HL-60 (cell line): Measurements from ENCODE around the gene VIPR2.

Experiments
- DNase-seq, 2 experiments: peaks; one replicate each; pipeline ENCODE4 v3.0.0-alpha.2; 2010 to 2020; ENCODE audit warnings: low read depth in 1 of 2, low spot score in 1 of 2
- H3K27ac ChIP-seq: fragments of 250-450 bp; sonication (Bioruptor Pico); replicated peaks from 2 replicates; pipeline ENCODE4 v1.5.1; 2020; ENCODE audit warnings: mild to moderate bottlenecking, moderate library complexity
- H3K27me3 ChIP-seq: fragments of 250-450 bp; sonication (Bioruptor Pico); 2 replicates; pipeline ENCODE4 v1.5.1; 2021; ENCODE audit warnings: mild to moderate bottlenecking, moderate library complexity; ENCODE audit not compliant: insufficient read depth, poor library complexity, severe bottlenecking
- H3K4me3 ChIP-seq: replicated peaks from 2 replicates; pipeline ENCODE4 v1.5.1; 2011; ENCODE audit warnings: mild to moderate bottlenecking, control low read depth, low read length; ENCODE audit not compliant: insufficient read depth
- CTCF ChIP-seq: IDR thresholded peaks from one replicate; pipeline ENCODE4 v1.5.1; 2011; ENCODE audit warnings: low read length, control low read depth, inconsistent platforms; ENCODE audit not compliant: insufficient read depth
- GABPA ChIP-seq: IDR thresholded peaks from 2 replicates; pipeline ENCODE4 v1.6.1; 2012; ENCODE audit warnings: low read depth
- POLR2AphosphoS5 ChIP-seq: IDR thresholded peaks from 2 replicates; pipeline ENCODE4 v1.6.1; 2012; ENCODE audit warnings: low read depth
- SPI1 ChIP-seq: IDR thresholded peaks from 2 replicates; pipeline ENCODE4 v1.6.1; 2012; ENCODE audit warnings: low read depth, mild to moderate bottlenecking, borderline replicate concordance
- TF ChIP-seq, protein P1 (sequence below): IDR thresholded peaks from 2 replicates; pipeline ENCODE4 v1.6.1; 2012; ENCODE audit warnings: low read depth; ENCODE audit not compliant: insufficient replicate concordance

VIPR2 gene

GRCh38 chr7:159192013-159192412, 47.3 kb upstream of the VIPR2 start:
- H3K27ac ChIP-seq, result no peak overlapping the region
- no peak for DNase-seq
- H3K4me3 ChIP-seq, result no peak overlapping the region
- no peaks in the 10 kb centered on the region for H3K27me3 ChIP-seq
- TF ChIP-seq, protein P1, sequence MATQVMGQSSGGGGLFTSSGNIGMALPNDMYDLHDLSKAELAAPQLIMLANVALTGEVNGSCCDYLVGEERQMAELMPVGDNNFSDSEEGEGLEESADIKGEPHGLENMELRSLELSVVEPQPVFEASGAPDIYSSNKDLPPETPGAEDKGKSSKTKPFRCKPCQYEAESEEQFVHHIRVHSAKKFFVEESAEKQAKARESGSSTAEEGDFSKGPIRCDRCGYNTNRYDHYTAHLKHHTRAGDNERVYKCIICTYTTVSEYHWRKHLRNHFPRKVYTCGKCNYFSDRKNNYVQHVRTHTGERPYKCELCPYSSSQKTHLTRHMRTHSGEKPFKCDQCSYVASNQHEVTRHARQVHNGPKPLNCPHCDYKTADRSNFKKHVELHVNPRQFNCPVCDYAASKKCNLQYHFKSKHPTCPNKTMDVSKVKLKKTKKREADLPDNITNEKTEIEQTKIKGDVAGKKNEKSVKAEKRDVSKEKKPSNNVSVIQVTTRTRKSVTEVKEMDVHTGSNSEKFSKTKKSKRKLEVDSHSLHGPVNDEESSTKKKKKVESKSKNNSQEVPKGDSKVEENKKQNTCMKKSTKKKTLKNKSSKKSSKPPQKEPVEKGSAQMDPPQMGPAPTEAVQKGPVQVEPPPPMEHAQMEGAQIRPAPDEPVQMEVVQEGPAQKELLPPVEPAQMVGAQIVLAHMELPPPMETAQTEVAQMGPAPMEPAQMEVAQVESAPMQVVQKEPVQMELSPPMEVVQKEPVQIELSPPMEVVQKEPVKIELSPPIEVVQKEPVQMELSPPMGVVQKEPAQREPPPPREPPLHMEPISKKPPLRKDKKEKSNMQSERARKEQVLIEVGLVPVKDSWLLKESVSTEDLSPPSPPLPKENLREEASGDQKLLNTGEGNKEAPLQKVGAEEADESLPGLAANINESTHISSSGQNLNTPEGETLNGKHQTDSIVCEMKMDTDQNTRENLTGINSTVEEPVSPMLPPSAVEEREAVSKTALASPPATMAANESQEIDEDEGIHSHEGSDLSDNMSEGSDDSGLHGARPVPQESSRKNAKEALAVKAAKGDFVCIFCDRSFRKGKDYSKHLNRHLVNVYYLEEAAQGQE, result no peak
- TF ChIP-seq GABPA (no peak), SPI1 (no peak), CTCF (no peak), POLR2AphosphoS5 (no peak)

DNA sequence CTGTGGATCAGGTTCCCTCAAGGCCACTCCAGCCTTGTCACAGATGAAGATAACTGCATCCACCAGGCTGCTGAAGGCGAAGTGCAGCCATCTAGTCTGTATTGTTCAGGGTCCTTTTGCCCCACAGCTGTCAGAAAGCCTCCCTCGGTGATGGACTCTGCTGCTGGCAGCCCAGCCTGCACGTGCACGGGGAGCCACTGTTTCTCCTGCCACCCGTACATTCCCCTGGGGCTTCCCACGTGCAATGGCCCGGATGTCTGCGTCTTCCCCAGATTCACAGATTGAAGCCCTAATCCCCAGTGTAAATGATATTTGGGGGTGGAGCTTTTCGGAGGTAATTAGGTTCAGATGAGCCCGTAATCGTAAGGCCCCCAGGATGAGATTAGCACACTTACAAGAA, 46.6 kb upstream of the VIPR2 start:
- no peak overlapping the region for H3K4me3 ChIP-seq

GRCh38 chr7:159188011-159188410, 43.3 kb upstream of the VIPR2 start:
- Histone ChIP-seq H3K4me3 (no peak overlapping the region), H3K27me3 (no peaks in the 10 kb centered on the region), H3K27ac (no peak overlapping the region)
- no peak for TF ChIP-seq SPI1
- TF ChIP-seq POLR2AphosphoS5, result no peak
- no peak for TF ChIP-seq CTCF
- TF ChIP-seq GABPA, result no peak
- TF ChIP-seq, protein P1, result no peak
- DNase-seq, result no peak

More for the DNA sequence above, 46.6 kb upstream of the VIPR2 start:
- H3K27me3 ChIP-seq, result no peaks in the 10 kb centered on the region
- TF ChIP-seq CTCF (no peak), GABPA (no peak), SPI1 (no peak), POLR2AphosphoS5 (no peak)
- TF ChIP-seq, protein P1, result no peak
- no peak for DNase-seq
- no peak overlapping the region for H3K27ac ChIP-seq
